ELF-1 (cell line): ENCODE data around the gene FLNB.

Experiments used
- DNase-seq: peaks from one replicate; pipeline ENCODE4 v3.0.0-alpha.2; 2016; ENCODE audit warnings: low read depth, low spot score

The FLNB gene

GRCh38 chr3:58074997-58075396 is 66.8 kb downstream of the FLNB start:
- no peak for DNase-seq

DNA sequence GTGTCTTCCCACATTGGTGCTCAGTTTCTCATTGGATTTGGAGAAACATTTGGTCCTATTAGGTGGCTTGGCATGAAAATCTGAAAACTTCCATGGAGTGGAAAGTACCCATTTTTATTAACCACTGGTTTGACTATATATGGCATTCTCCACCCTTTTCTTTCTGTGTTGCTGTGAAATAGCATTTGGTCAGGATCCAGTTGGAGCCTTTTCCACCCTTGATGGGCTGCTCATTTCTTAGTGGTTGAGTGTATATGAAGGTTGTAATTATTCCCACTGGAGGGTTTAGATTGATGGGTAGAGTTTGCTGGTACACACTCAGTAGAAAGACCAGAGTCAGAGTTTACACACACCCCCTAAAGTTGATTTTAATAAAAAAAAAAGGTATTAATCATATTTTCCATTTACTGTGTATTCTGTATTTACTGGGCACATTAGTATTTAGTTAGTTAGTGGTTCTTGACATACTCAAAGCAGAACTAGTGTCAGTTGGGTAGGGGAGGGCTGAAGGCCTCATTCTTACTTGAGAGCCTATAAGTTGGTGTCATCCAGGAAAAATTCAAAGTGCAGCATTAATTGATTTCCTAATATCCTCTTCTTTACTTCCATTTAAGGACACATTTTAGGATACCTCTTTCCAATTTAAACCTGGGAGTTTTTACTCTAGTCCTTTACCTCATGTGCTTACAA is 69.5 kb downstream of the FLNB start:
- DNase-seq: no peak

DNA sequence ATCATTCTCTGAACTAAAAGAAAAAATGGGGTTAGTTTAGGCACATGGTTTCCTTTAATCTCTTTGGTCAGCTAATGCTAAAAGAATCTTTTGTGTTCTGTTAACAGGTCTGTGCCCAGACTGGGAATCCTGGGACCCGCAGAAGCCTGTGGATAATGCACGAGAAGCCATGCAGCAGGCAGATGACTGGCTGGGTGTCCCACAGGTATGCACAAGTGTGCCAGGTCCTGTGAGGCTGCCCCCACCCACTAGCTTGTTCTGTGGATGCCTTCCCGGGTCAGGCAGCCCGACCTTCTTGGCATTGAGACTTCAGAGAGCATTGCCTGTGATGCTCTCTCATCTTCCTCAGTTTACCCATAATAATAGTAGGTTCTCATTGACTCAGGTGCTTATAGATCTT is 70.4 kb downstream of the FLNB start:
- no peak for DNase-seq

GRCh38 chr3:58079773-58080172 is 71.6 kb downstream of the FLNB start:
- no peak for DNase-seq

GRCh38 chr3:58082047-58082446 is 73.8 kb downstream of the FLNB start:
- DNase-seq: peak; percentile 16

- DNase-seq: no peak
These were observed 75.9 kb downstream of the FLNB start for GRCh38 chr3:58084166-58084565.

- DNase-seq: no peak
These were observed 76.7 kb downstream of the FLNB start for GRCh38 chr3:58084788-58085543.

DNA sequence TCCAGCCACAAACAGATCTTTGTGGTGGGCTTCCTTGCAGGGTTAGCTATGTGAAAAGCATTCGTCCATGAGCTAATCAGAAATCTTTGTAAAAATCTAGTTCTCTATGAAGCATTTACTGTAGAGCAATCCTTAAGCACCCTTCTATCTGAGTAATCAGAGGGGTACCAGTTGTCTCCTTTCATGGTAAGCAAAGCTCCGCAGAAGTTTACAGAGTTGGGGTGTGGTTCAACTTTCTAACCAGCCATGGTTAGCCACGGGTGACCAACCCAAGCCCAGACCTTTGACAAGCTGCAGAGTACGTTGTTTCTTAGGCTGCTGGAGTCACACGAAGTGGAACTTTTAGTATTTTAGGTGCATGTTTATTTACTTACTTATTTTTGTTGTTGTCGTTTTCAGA is 77.4 kb downstream of the FLNB start:
- DNase-seq: no peak

GRCh38 chr3:58088501-58088900 is 80.3 kb downstream of the FLNB start:
- DNase-seq: no peak

DNA sequence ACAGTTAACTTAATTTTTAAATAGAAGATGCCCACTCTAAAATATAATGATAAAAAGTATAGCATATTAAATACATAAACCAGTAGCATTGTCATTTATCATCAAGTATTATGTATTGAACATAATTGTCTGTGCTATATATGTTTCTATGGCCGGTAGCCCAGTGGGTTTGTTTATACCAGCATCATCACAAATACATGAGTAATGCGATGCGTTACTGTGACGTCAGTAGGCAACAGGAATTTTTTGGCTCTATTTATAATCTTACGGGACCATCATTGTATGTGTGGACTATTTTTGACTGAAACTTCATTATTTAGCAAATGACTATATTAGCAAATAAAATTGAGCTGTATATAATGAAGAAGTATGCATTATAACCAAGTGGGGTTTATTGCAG is 82.1 kb downstream of the FLNB start:
- no peak for DNase-seq

- DNase-seq: no peak
These were observed 84.3 kb downstream of the FLNB start for GRCh38 chr3:58092521-58092920.

- no peak for DNase-seq
These were observed 85.5 kb downstream of the FLNB start for GRCh38 chr3:58093574-58094195.

GRCh38 chr3:58094657-58095056 is 86.4 kb downstream of the FLNB start:
- DNase-seq: no peak

DNA sequence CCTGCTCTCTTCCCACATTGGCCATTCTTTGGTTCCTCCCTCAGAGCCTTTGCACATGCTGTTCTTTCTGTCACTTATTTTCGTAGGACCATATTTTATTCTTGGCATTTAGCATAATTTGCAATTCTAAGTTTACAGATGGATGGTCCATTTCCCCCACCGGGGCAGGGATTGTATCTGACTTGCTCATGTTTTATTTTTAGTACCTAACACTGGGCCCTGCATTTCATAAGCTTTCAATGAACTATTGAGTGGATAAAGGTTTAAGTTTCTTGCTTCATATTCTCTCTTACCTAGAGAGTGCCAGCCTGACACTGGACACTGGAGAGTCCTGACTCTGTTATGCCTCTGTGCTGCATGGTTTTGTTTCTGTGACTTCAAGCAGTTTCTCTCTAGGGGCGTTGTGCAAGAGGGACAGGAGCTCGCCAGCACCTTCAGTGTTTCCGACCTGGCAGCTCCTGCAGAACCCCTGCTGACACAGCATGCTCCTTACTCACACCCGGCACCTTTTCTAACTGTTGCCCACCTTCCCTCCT is 87.4 kb downstream of the FLNB start:
- DNase-seq: no peak

GRCh38 chr3:58098531-58098930 is 90.3 kb downstream of the FLNB start:
- DNase-seq: no peak

DNA sequence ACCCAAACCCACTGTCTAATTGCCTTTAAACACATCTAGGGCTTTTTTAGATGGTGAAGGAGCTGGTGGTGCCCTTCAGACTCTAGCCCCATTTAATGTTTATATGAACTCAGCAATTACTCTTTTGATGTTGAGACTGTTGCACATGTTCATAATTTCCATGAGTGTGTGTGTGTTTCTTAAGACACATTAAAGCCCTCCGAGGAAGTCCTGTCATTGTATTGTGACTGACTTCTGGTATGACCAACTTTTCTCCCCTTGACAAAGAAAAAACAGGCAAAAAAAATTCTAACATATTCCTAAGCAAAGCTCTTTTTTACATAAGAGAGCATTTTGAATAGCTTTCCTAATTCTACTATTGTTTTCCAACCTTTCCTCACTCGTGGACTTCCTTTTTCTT is 91.6 kb downstream of the FLNB start:
- DNase-seq: no peak

GRCh38 chr3:58101499-58102389 is 93.5 kb downstream of the FLNB start:
- no peak for DNase-seq

DNA sequence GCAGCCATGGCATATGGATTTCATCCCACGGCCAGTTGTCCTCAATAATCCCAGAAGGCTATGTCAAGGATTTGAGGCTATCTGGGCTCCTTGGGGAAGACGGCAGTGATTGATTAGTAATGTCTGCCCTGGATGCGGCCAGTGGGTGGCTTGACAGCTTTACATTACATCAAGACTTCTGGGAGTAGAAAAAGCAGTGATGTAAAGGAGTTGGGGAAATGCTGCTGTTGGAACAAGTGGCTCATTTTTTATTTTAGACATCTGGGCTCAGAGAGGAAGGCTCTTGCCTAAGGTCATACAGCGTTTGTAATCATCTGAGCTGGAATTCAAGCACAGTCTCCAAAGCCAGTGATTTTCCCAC is 94.1 kb downstream of the FLNB start:
- DNase-seq: no peak

DNA sequence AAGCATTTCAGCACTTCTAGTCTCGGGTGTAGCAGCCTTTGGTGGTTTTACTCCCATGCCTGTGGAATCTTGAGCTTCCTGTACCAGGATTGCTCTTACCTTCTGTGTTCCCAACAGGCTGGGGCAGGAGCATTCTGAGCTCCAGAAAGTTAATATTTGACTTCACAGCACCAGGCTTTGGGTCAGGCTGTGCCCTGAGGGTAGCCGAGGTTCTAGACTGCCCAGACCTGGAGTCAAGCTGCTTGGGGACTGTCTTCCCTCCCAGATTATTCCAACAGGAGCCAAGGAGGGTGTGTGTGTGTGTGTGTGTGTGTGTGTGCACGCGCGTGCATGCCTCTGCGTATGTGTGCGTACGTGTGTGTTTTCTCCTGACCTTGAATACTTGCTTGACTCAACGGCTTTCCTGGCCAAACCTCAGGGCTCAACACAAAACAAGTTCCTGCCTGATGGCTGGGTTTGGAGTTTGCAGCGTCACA is 94.8 kb downstream of the FLNB start:
- DNase-seq: no peak

- DNase-seq: no peak
These were observed 95.9 kb downstream of the FLNB start for GRCh38 chr3:58104151-58104550.

GRCh38 chr3:58104712-58105111 is 96.5 kb downstream of the FLNB start:
- no peak for DNase-seq

DNA sequence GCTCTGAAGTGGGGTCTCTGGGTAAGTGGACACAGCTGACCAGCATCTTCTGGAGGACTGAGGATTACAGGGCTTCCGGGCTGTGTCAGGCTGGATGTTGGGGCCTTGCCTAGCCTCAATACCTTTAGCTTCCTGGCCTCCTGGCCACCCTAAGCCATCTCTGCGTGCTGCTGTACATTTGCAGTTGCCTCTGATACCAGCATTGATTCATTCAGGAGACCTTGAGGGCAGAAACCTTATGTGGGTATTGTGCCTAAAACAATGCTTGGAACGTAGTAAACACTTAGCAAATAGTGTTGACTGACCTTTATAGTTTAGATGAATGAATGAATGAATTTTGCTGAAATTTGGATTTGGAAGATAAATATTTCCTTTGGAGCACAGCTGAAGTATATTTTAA is 97.0 kb downstream of the FLNB start:
- DNase-seq: no peak
